ENCODE data around the gene HMGCS1. TPM values are rescaled to one million over a fixed set of nuclear protein-coding genes. Genes with fewer than 3 reads are reported as not detected.
A peak's percentile ranks its signal among the peaks of the same experiment; 100 is the strongest.

HMGCS1 gene
- total and polyA plus RNA-seq, 2 donors from 2014 or later: 30.9 to 55.1 TPM

GRCh38 chr5:43288269-43288831 lies 24.9 kb downstream of the HMGCS1 start:
- no peak for TF ChIP-seq CTCF (IDR thresholded peaks at IDR 0.05; ENCODE audit: borderline replicate concordance, extremely low read depth, insufficient read depth)
- Histone ChIP-seq H3K9me3 (ENCODE audit: control insufficient read depth in 2 of 3, insufficient read depth in 1 of 3, low read length in 3 of 3) (no peaks in the 10 kb centered on the region), H3K9ac (ENCODE audit: low read length in 3 of 3) (no peak overlapping the region), H3K4me1 (ENCODE audit: control insufficient read depth in 2 of 3, insufficient read depth in 2 of 3, low read depth in 1 of 3, low read length in 3 of 3) (no peaks in the 10 kb centered on the region), H3K36me3 (ENCODE audit: control insufficient read depth in 2 of 3, insufficient read depth in 3 of 3, low read length in 3 of 3) (peaks cover 5 to 18% (median 10%) of the 10 kb centered on the region in 3 donors), H3K27me3 (ENCODE audit: control insufficient read depth, insufficient read depth, low read length) (no peaks in the 10 kb centered on the region), H3K27ac (ENCODE audit: low read depth in 2 of 2, low read length in 2 of 2) (no peak overlapping the region), H3K4me3 (ENCODE audit: low read length in 3 of 3) (no peak overlapping the region)
- DNase-seq (peak in 1 of 5 donors; percentile 42), FAIRE-seq (no peak)
- intact Hi-C loops (cut with DNase I): no loop called here

DNA sequence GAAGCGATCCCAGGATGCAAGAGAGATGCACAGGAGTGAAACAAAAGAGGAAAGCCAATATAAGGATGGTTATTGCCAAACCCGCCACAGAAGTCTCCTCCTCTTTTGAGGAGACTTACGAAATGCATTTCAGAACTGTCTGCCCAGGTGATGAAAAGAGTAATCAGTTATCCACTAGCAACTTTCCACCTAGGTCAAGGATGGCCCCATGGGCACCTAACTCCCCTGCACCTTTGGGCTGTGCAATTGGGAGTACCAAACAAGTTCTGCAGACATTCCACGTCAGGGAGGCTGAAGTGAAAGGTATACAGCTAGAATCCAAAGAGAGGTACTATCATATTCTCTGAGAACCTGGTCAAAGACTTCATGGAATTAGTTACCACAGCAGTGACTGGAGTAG lies 25.7 kb downstream of the HMGCS1 start:
- H3K36me3 ChIP-seq (ENCODE audit: control insufficient read depth in 2 of 3, insufficient read depth in 3 of 3, low read length in 3 of 3): peaks cover 5 to 11% (median 8%) of the 10 kb centered on the region in 3 donors

DNA sequence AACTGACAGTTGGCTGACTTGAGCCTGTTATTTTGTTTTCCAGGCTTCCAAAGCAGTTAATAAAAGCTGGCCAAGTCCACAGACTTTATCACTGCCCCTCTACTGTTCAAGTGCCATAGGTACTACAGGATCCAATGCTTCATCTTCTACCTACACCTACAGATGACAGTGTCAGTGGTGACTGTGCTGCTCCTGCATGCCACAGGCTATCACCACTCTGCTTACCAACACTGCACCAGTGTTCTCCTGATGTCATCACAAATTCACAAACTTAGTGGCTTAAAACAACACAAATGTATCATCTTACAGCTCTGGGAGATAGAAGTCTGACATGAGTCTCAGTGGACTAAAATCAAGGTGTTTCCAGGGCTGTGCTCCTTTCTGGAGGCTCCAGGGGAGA lies 26.6 kb downstream of the HMGCS1 start:
- intact Hi-C loops (cut with DNase I): no loop called here
- DNase-seq: no peak
- H3K9me3 ChIP-seq (ENCODE audit: control insufficient read depth in 2 of 3, insufficient read depth in 1 of 3, low read length in 3 of 3): no peaks in the 10 kb centered on the region
- no peak for TF ChIP-seq CTCF (IDR thresholded peaks at IDR 0.05; ENCODE audit: borderline replicate concordance, extremely low read depth, insufficient read depth)
- no peaks in the 10 kb centered on the region for H3K27me3 ChIP-seq (ENCODE audit: control insufficient read depth, insufficient read depth, low read length)
- no peak overlapping the region for H3K4me3 ChIP-seq (ENCODE audit: low read length in 3 of 3)
- FAIRE-seq: no peak
- H3K27ac ChIP-seq (ENCODE audit: low read depth in 2 of 2, low read length in 2 of 2): no peak overlapping the region
- H3K9ac ChIP-seq (ENCODE audit: low read length in 3 of 3): no peak overlapping the region
- no peaks in the 10 kb centered on the region for H3K4me1 ChIP-seq (ENCODE audit: control insufficient read depth in 2 of 3, insufficient read depth in 2 of 3, low read depth in 1 of 3, low read length in 3 of 3)
- H3K36me3 ChIP-seq (ENCODE audit: control insufficient read depth in 2 of 3, insufficient read depth in 3 of 3, low read length in 3 of 3): peaks cover 2 to 8% (median 5%) of the 10 kb centered on the region in 3 donors

More for the DNA sequence above, 25.7 kb downstream of the HMGCS1 start:
- H3K27me3 ChIP-seq (ENCODE audit: control insufficient read depth, insufficient read depth, low read length): no peaks in the 10 kb centered on the region
- FAIRE-seq (no peak), DNase-seq (no peak)
- H3K4me1 ChIP-seq (ENCODE audit: control insufficient read depth in 2 of 3, insufficient read depth in 2 of 3, low read depth in 1 of 3, low read length in 3 of 3): no peaks in the 10 kb centered on the region
- no peaks in the 10 kb centered on the region for H3K9me3 ChIP-seq (ENCODE audit: control insufficient read depth in 2 of 3, insufficient read depth in 1 of 3, low read length in 3 of 3)
- TF ChIP-seq CTCF (IDR thresholded peaks at IDR 0.05; ENCODE audit: borderline replicate concordance, extremely low read depth, insufficient read depth): no peak
- H3K27ac ChIP-seq (ENCODE audit: low read depth in 2 of 2, low read length in 2 of 2): no peak overlapping the region
- intact Hi-C loops (cut with DNase I): no loop called here
- H3K9ac ChIP-seq (ENCODE audit: low read length in 3 of 3): no peak overlapping the region
- no peak overlapping the region for H3K4me3 ChIP-seq (ENCODE audit: low read length in 3 of 3)

All from kidney (tissue), 14 donors.